AG08396 (cell line): ENCODE results near the gene CAST.
"Not testable (repeated sequence)": the region's sequence is repeated elsewhere in the genome, so short reads cannot be mapped to it uniquely, and the experiment has no call there.

Experiments used
- DNase-seq: peaks from one replicate; pipeline ENCODE4 v3.0.0; 2012; ENCODE audit warnings: low spot score, mixed read lengths

Gene CAST, protein sequence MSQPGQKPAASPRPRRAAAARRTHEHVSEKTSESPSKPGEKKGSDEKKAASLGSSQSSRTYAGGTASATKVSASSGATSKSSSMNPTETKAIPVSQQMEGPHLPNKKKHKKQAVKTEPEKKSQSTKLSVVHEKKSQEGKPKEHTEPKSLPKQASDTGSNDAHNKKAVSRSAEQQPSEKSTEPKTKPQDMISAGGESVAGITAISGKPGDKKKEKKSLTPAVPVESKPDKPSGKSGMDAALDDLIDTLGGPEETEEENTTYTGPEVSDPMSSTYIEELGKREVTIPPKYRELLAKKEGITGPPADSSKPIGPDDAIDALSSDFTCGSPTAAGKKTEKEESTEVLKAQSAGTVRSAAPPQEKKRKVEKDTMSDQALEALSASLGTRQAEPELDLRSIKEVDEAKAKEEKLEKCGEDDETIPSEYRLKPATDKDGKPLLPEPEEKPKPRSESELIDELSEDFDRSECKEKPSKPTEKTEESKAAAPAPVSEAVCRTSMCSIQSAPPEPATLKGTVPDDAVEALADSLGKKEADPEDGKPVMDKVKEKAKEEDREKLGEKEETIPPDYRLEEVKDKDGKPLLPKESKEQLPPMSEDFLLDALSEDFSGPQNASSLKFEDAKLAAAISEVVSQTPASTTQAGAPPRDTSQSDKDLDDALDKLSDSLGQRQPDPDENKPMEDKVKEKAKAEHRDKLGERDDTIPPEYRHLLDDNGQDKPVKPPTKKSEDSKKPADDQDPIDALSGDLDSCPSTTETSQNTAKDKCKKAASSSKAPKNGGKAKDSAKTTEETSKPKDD

DNA sequence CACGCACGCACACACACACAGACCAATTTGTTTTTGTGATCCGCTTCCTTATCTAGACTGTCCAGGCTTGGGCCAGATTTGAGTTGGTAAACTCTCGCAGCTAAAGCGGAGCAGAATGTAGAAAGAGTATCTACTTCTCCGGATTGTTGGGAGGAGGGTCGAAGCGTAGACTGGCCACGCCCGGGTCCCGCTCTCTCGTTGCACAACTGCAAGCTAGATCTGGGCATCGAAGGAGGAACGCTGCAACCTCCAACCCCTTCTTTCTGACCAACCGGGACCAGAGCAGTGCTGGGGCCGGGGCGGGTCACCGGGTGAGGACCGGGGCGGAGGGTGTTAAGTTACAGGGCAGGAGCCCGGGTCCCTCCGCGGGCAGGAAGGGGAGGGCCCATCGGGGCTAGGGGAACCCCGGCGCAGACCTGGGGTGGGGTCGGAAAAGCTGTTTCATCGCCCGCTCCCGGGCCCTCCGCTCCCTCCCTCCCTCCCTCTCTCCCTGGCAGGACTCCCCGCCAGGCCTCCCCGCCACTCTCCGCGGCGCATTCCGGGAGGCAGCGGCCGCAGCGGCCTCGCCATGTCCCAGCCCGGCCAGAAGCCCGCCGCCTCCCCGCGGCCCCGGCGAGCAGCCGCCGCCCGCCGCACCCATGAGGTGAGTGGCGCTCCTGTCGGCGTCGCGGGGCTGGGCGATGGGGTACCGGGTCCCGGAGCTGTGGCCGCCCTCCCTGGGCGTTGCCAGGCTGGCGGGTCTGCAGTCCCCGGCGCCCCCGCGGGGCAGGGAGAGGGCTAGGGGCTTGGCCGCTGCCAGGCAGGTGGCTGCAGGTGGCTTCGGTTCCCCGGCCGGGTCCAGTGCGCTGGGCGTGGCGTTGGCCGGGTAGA, at the start of gene CAST:
CAST (plus strand) TSS at position 522 of the 870 bp plus-strand sequence; CDS start at position 569, 47 bp downstream.
- peak; percentile 92 for DNase-seq

DNA sequence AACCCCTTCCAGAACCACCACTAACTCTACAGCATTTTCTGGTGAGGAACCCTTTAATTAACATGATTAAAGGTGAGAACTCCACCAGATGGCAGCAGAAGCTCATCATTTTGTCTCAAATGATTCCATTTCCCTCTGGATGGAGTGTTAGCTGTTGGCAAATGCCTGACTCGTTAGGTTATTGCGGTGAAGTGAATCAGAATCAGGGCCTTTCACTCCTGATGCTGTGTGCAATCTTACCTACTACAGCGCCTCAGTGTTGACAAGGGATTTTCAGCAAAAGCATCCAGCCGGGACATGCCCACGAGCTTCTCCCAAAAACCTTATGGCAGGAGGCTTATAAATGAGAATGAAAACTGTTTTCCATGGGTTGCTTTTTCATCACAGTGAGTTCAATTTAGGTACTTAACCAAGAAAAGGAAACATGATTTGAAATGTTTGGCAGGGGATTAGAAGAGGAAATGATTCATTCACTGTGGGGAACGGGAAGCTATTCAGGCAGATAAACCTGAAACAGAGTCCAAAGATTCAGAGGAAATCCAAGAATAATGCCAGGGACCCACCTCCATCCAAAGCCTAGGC, 48.0 kb upstream of the CAST start:
- DNase-seq = peak; percentile 88

DNA sequence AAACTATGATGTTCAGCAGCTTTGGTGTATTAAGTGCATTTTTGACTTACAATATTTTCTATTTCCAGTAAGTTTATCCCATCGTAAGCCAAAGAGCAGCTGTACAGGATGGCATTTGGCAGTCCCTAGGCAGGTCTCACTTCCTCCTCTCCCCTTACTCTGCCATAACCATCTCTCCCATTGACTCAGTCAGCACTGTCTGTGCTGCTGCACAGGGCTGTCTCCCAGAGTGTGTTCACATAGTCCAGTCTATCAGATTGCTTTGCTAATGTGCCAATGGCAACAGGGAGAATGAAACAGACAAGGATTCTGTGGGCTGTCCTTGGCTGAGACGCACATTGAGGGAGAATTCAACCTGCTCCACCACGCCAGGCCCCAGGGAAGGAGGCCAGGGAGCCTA, 47.0 kb upstream of the CAST start:
- DNase-seq = no peak

DNA sequence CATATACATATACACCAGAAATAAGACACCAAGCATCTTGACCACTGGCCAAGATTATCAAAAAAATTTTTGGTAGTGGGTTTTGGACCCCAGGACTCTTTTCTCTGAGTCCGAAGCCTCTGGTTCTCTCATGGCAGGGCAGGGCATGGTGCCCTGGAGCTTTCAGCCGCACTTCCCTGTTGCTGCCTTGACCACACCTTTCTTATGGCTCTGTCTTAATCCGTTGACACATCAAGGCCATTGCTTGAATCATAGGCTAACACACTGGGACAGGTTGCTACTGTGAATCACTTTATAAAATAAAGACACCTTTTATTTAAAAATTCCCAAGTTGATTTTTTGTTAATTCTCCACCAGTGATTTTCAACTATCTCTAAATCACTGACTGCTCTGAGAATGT, 45.4 kb upstream of the CAST start:
- no peak for DNase-seq

DNA sequence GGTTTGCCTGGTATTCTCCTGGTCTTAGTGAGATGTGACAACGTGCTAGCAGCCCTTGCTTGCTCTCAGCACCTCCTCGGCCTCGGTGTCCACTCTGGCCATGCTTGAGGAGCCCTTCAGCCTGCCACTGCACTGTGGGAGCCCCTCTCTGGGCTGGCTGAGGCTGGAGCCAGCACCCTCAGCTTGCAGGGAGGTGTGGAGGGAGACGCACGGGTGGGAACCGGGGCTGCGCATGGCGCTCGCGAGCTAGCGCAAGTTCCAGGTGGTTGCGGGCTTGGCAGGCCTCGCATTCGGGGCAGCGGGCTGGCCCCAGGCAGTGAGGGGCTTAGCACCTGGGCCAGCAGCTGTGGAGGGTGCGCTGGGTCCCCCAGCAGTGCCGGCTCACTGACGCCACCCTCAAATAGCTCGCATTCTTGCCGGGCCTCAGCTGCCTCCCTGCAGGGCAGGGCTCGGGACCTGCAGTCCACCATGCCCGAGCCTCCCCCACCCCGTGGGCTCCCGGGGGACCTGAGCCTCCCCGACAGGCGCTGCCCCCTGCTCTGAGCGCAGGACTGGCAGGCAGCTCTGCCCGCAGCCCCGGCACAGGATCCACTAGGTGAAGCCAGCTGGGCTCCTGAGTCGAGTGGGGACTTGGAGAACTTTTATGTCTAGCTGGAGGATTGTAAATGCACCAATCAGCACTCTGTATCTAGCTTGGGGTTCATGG, 43.7 kb upstream of the CAST start:
- not testable (repeated sequence) for DNase-seq

DNA sequence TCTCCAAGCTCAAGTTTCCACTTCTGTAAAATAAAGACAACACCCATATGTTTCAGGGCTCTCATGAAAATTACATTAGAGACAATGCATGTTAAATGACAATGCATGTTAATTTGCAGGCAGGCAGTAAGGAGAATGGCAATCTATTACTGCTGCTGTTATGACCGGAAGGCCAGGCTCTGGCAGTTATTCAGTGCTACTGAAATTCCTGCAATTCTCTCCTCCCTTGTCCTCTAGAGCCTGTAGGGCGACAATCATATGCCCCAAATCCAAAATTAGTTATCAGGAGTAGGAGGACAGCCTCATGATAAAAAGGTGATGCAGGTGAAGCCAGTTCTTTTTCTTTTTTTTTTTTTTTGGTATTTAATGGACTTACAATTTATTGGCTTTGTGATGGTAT, 42.2 kb upstream of the CAST start:
- no peak for DNase-seq

DNA sequence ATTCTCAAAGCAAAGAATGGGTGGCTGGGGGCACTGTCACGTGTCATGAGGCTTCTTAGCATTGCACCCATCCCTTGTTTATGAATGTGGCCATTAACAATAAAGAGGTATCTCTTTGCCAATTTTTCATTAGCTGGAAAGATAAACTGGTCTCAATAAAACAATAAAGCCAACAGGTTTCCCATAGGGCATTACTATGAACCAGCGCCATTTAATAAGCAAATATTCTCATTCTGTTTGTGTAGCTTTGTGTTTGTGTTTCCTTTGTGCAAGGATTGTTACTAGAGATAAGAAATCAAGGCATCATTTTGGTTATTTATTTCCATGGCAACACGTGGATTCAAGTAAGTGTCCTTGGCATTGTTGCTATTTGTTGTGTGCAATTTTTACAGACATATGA, 37.6 kb upstream of the CAST start:
- no peak for DNase-seq

DNA sequence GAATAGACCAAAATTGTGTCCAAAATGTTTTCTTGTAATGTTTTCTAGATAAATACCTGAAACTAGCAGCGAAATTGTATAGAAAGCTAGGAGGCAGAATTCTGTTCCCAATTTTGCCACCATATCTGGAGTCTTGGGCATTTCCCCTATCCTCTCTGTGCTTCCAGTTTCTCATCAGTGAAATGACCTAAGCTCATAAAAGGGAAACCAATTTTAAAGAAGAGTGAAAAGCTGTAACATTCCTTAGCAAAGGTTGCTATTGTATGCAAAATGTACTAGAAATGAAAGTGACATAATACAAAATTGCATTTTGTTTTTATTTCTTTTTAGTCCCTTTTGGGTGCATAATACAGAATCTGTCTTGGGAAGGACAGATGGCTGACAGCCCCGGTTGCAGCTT, 36.8 kb upstream of the CAST start:
- DNase-seq = no peak

DNA sequence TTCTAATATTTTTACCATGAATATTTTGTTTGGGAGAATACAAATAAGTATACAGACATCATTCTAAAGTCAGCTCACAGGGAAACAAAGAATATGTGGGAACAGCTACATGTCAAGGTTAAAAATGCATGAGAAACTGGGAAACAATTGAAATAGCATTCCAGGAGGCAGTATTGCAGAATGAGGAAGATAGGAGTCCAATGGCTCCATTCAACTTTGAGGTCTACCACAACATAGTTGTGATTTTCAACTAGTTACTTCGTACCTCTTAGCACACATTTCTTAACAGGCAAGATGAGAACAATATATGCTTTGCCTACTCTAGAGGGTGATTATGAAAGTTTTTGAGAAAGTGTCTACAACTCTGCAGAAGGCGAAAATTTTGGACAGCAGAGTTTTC, 35.2 kb upstream of the CAST start:
- DNase-seq = peak; percentile 60

DNA sequence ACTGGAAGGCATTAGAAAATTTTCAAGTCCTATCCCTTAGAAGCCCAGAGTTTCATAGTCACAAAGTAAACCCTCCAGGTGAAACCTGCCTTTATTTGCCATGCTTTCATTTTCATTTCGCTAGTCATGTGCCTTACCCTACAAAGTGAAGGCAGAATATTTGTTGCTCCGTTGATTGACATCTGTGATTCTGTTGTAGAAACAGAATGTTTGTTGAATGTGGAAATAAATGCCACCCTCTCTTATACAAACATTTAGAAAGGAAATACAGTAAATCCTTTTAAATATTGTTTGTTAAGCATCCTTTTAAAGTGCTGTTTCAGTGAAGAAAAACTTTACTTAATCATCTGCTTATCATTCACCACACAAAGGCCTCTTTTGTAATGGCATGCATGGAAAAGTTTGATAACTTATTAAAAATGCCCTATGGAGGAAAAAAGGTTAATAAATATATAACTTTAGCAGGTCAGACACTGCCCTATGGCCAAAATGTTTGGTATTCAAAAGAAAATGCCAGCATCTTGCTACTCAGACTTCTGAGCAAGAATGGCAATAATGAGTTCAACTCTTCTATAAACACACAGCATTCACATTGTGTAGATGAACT, 34.3 kb upstream of the CAST start:
- DNase-seq = no peak

DNA sequence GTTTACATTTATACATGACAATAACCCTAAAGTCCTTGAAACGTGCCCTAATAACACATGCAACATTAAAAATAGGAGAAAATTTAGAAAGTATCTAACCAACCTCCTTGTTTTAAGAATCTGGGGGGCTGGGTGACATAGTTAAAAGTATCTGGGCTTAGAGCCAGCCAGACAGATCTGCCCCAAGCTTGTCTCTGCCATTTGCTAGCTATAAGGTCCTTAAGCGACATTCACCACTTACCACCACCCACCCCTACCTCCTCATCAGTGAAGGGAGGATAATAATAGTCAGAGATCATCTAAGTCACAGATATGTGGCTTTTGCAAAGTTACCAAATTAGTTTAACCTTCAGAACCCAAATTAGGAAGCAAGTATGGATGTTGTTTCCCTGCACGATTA, 33.8 kb upstream of the CAST start:
- no peak for DNase-seq

DNA sequence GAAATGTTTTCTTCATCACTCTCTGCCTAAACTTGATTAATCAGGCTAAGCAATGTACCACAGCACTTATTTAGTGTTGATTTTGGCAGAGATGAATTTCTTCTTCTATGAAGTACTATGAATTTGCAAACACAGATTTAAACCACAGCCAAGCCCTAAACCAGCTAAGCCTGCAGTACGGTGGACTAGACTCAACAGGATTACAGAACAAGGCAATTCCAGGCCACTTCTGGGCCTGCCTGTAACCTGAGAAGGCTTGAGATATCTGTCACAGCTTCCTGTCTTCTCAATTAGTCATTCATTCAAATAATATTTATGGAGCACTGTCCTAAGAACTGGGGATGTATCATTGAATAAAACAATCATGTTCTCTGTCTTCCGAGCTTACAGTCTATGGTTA, 32.4 kb upstream of the CAST start:
- peak; percentile 64 for DNase-seq

DNA sequence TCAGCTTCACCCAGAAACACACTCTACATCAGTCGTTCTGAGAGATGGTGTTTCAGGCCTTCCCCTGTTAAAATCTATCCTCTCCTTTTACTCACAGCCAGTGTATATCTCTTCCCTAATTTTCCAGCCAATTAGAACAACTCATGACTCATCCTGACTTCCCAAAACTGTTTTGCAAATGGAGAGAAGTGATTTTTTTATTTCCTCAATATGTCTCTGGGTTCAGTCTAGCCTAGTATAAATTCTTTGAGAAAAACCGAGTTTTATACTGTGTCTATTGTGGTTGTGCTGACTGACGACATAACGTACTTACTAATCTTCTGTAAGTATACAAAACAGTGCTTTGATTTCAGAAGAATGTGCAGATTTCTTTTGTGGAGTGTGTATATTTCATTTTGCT, 28.4 kb upstream of the CAST start:
- DNase-seq = no peak

DNA sequence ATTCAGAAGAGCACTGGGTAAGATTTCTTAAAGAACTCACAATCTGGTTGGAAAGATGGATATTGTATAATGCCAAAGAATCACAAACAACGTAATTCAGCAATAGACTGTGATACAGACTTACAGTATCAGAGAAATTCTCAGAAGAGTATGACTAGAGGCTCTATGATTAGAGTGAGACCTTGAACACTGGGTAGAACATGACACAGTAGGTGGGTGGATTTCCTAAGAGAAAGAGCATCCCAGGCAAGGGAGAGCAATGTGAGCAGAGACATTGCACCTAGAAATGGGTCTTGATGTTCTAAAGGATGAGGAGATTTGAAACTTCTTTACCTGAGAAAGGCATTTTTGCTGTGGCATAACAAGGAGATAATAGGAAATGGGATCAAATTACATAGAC, 27.3 kb upstream of the CAST start:
- DNase-seq = no peak

DNA sequence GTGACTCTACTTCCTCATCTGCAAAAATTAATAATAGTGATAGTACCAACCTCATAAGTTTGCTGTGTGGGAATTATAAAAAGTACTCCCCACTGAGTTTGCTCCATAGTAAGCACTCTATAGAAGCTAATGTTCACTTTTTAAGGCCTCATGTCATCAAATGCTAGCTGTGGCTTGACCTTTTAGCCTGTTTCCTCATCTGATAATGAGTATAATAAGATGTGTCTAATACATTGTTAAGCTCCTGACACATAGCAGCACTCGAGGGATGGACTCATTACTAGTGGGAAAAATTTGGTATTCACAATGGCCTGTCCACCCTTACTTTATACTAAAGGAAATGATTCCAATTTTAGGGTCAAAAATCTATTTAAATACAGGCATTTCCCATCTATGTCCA, 26.1 kb upstream of the CAST start:
- DNase-seq = no peak

DNA sequence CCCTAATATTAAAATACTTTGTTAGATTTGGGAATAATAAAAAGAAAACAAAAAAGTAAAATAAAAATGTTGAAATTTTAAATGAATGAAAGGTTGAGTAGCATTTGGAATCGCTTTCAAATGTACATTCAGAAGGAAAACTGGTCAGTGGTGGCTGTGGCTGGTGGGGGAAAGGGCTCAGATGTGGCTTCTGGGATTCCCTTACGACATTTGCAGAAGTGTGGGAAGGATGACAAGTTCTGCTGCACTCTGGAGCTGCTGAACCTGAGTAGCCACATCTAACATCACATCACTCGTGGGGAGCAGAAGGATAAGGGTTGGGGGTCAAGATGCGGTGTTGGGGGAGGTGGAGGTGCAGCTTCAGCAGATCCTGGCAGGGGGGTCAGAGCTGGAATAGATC, 25.6 kb upstream of the CAST start:
- no peak for DNase-seq

DNA sequence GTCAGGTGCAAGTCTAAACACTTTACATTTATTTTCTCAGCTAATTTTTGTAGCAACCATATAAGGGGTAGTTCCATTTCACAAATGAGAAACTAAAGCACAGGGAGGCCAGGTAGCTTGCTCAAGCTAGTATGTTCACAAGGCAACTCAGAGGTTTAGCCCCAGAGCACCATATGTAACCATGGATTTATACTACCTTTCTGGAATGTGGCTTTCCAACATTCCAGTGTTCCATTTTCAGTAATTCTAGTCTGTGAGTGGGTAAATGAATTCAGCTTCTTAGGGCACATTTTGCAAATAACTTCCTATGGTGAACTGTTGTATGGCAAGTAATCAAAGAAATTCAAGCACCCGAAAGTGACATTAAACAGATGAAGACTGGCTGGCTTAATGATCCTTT, 25.0 kb upstream of the CAST start:
- DNase-seq = no peak

DNA sequence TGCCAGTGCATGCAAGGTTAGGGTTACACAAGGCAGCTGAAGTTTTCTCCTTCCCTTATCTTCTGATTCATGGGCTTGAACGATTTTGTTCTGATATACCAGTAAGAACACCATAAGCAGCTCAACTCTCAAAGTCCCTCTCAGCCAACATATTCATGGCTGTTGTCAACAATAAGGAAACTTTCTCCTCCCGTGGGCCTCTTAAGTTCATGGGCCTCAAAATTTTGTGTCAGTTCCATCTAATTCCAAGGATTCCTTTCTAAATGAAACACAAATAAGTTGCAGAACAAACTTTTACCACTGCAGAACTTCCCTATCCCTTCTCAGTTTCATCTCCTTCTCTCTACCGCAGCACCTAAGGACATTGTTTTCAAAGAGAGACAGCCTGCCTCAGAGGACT, 23.6 kb upstream of the CAST start:
- DNase-seq = no peak

DNA sequence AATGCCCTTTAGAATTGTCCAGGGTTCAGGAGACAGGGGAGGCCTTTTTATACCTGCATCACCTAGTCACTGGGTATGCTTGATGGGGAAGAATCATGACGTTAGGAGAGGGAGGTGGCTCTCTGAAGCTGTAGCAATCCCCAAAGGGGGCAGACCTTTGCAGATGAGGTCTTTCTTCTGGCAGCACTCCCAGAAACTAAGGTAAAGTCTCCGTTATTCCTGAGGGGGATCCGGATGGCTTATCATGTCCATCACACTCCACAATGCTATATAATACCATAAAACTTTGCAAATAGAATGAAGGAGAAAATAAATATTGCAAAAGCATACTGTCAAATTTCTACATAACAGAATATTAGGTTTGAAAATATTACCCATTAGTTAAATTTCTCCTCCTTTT, 21.5 kb upstream of the CAST start:
- DNase-seq = no peak

DNA sequence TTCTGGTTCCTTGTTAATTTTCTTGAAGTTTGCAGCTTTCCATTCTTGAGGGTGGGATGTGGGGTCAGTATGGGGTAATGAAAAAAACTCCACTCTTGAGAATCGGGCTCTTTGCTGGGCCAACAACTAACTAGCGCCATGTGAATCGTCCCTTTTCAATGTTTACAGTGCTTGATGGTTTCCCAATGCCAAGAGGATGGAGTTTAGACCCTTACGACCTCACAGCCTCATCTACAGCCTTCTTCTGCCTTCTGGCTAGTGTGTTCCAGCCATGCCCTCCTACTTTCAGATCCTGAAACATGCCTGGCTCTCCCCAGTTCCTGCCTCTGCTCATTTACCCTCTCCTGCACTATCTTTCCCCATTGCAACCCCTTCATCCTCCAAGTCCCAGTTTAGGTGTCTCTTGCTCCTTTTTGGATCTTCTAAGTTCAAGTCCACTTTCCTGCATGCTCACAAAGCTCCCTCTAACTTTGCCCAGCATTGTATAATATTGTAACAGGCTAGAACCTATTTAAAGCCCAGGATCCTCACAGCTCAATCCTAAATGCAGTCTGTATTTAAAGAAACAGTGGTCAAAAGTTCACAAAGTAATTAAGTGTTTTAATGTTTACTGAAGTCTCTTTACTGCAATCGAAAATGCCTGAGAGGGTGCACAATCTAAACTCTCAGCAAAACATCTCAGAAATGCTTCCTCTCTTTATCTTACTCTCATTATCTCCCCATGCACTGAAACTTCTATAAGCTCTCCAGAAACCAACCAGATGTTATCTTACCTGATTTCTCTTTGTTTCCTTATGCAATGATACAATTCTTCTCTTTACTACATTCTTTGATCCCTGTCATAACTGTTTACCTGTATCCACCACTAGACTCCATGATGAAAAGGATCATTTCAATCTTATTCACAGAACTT, 20.6 kb upstream of the CAST start:
- DNase-seq = no peak
